OCI-LY7 (cell line): Measurements from ENCODE around the gene SELENOS.

Experiments
- EZH2phosphoT487 ChIP-seq: fragments of 200-600 bp; sonication (generic); IDR thresholded peaks from 2 replicates; pipeline ENCODE4 v1.6.1; 2018; ENCODE audit warnings: low read depth, borderline replicate concordance, mild to moderate bottlenecking, mixed run types, antibody characterized with exemption, low read length, moderate library complexity, mixed read lengths
- TF ChIP-seq, protein P1 (sequence below): fragments of 200-600 bp; sonication (generic); conservative IDR thresholded peaks from 2 replicates; pipeline ENCODE4 v1.5.1; 2014; ENCODE audit warnings: mild to moderate bottlenecking, antibody characterized with exemption, low read length, moderate library complexity, mixed read lengths

DNA sequence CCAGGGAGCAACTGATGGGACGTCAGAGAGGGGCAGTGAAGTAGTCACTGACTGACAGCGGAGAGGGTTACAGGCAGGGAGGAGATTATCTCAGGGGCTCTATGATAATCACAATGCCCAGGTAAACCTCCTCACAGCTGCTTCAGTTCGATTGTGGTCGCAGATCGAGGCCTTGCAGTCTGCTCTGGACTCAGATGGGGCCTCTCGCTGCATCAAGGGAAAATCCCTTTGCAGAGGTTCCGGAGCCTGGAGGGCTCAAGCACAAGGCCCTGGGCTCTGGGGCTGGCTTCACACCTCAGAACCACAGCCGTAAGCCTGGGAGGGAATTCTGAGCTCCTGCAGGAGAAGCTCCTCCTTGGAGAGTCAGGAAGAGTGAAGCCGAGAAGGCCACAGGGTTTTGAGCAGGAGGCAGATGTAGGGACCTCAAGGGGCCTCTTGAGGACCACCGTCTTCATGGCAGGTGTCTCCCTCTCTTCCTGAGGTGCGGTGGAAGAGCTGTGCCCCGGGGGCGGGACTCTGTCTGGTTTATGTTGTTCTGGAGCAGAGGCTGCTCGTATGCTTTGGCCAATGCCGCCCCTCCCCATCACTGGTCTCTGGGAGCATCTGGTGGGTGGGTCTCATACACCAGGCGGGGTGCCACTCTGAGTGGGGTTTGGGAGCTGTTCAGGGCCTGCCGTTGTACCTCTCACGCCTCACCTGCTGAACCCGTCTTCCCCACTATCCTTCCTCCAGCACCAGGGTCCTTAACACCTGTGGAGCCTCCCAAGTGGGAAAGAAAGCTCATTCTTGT lies 37.2 kb upstream of the SELENOS start:
- TF ChIP-seq, protein P1, sequence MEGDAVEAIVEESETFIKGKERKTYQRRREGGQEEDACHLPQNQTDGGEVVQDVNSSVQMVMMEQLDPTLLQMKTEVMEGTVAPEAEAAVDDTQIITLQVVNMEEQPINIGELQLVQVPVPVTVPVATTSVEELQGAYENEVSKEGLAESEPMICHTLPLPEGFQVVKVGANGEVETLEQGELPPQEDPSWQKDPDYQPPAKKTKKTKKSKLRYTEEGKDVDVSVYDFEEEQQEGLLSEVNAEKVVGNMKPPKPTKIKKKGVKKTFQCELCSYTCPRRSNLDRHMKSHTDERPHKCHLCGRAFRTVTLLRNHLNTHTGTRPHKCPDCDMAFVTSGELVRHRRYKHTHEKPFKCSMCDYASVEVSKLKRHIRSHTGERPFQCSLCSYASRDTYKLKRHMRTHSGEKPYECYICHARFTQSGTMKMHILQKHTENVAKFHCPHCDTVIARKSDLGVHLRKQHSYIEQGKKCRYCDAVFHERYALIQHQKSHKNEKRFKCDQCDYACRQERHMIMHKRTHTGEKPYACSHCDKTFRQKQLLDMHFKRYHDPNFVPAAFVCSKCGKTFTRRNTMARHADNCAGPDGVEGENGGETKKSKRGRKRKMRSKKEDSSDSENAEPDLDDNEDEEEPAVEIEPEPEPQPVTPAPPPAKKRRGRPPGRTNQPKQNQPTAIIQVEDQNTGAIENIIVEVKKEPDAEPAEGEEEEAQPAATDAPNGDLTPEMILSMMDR: no peak
- no peak for TF ChIP-seq EZH2phosphoT487
